Lower leg skin (tissue), 3 donors: ENCODE data around the gene PFKFB2.

Source experiments
- POLR2A ChIP-seq, 2 donors: fragments of 450-650 bp; IDR thresholded peaks; one replicate each; pipeline ENCODE4 v1.6.1; 2016 to 2017; ENCODE audit warnings: antibody characterized with exemption in 2 of 2, mild to moderate bottlenecking in 1 of 2, moderate library complexity in 1 of 2
- TF ChIP-seq, protein P1 (sequence below), 3 donors: fragments of 450-650 bp; IDR thresholded peaks; one replicate each; pipeline ENCODE4 v1.5.1; 2016; ENCODE audit warnings: antibody characterized with exemption in 3 of 3, mild to moderate bottlenecking in 3 of 3, moderate library complexity in 2 of 3

DNA sequence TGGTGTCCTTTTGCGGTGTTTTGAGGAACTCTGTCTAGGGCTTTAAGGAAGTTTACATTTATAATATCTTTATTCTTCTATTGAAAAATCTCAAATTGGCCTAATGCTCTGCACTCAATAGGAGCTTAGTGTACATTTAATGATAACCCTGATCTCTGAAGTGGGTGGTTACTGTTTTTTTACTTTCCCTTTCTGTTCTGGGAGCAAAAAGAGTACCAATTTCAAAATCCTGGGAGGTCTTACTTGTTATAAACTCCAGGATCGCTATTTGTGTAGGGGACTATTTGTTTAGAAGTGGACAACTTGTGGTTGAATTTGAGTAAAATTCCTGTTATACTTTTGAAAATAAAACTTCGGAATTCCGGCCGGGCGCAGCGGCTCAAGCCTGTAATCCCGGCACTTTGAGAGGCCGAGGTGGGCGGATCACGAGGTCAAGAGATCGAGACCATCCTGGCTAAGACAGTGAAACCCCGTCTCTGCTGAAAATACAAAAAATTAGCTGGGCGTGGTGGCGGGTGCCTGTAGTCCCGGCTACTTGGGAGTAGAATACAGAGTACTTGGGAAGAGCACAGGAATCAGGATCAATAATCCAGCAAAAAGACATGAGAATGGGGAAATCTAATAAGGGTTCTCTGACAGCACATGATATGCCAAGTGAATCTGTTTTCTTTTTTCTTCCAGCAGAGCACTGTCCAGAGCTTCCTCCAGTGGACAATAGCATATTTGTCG, 36.7 kb downstream of the PFKFB2 start:
- TF ChIP-seq, protein P1, sequence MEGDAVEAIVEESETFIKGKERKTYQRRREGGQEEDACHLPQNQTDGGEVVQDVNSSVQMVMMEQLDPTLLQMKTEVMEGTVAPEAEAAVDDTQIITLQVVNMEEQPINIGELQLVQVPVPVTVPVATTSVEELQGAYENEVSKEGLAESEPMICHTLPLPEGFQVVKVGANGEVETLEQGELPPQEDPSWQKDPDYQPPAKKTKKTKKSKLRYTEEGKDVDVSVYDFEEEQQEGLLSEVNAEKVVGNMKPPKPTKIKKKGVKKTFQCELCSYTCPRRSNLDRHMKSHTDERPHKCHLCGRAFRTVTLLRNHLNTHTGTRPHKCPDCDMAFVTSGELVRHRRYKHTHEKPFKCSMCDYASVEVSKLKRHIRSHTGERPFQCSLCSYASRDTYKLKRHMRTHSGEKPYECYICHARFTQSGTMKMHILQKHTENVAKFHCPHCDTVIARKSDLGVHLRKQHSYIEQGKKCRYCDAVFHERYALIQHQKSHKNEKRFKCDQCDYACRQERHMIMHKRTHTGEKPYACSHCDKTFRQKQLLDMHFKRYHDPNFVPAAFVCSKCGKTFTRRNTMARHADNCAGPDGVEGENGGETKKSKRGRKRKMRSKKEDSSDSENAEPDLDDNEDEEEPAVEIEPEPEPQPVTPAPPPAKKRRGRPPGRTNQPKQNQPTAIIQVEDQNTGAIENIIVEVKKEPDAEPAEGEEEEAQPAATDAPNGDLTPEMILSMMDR (IDR thresholded peaks at IDR 0.05): no peak
- TF ChIP-seq POLR2A (IDR thresholded peaks at IDR 0.05): no peak
